OCI-LY7 (cell line): ENCODE results near the gene FGGY. TPM values are rescaled to one million over a fixed set of nuclear protein-coding genes. Genes with fewer than 3 reads are reported as not detected.

ENCODE experiments used
- BruUV-seq: library from RNA; stranded (reverse); fragments of 400-500 nt; replicated peaks from 2 replicates; lab custom pipeline; 2021; lab: Mats Ljungman, UMichigan
- CTCF ChIA-PET: fragments of 300-600 bp; sonication (Branson Sonifier 250); formaldehyde crosslinking; loops from one replicate; lab custom pipeline; 2022; ENCODE audit warnings: antibody characterized with exemption; ENCODE audit not compliant: unreplicated experiment; lab: Charles Lee
- POLR2A ChIA-PET: fragments of 300-600 bp; sonication (Branson Sonifier 250); formaldehyde crosslinking; loops from one replicate; lab custom pipeline; 2022; ENCODE audit warnings: antibody characterized with exemption; lab: Charles Lee
- DNase-seq: peaks from one replicate; pipeline ENCODE4 v3.0.0-alpha.2; 2015; ENCODE audit warnings: low spot score
- H2AFZ ChIP-seq: fragments of 200-600 bp; sonication (generic), shearing (Covaris generic); 2 replicates; pipeline ENCODE4 v1.6.1; 2014; ENCODE audit warnings: mild to moderate bottlenecking, antibody characterized with exemption, low read length, moderate library complexity
- H3K27ac ChIP-seq: fragments of 200-600 bp; sonication (generic); 2 replicates; pipeline ENCODE4 v1.5.1; 2014; ENCODE audit warnings: mixed run types, low read depth, mild to moderate bottlenecking, moderate library complexity, low read length, inconsistent platforms; ENCODE audit not compliant: poor library complexity, severe bottlenecking
- H3K36me3 ChIP-seq: fragments of 200-600 bp; sonication (generic); 2 replicates; pipeline ENCODE4 v1.6.1; 2014; ENCODE audit warnings: mild to moderate bottlenecking, antibody characterized with exemption, low read length, moderate library complexity, mixed read lengths; ENCODE audit not compliant: insufficient read depth
- H3K4me1 ChIP-seq: fragments of 200-600 bp; sonication (generic); 2 replicates; pipeline ENCODE4 v1.5.1; 2014; ENCODE audit warnings: mild to moderate bottlenecking, low read length; ENCODE audit not compliant: insufficient read depth, poor library complexity, severe bottlenecking
- H3K4me2 ChIP-seq: fragments of 200-600 bp; sonication (generic); 2 replicates; pipeline ENCODE4 v1.6.1; 2014; ENCODE audit warnings: mild to moderate bottlenecking, low read length
- H3K4me3 ChIP-seq: fragments of 200-600 bp; sonication (generic); 2 replicates; pipeline ENCODE4 v1.5.1; 2014; ENCODE audit warnings: mild to moderate bottlenecking, low read depth, low read length; ENCODE audit not compliant: poor library complexity, severe bottlenecking
- H3K79me2 ChIP-seq: fragments of 200-600 bp; sonication (generic); 2 replicates; pipeline ENCODE4 v1.6.1; 2016; ENCODE audit warnings: low read depth, mild to moderate bottlenecking, low read length, moderate library complexity, mixed read lengths; ENCODE audit not compliant: insufficient read depth
- H3K9me2 ChIP-seq: fragments of 200-600 bp; sonication (generic); 2 replicates; pipeline ENCODE4 v1.6.1; 2016; ENCODE audit warnings: mild to moderate bottlenecking, low read length, mixed read lengths; ENCODE audit not compliant: insufficient read depth
- H3K9me3 ChIP-seq: fragments of 200-600 bp; sonication (generic); 2 replicates; pipeline ENCODE4 v1.6.1; 2014; ENCODE audit warnings: mild to moderate bottlenecking, mixed run types, low read length, mixed read lengths
- H4K20me1 ChIP-seq: fragments of 200-600 bp; sonication (generic); 2 replicates; pipeline ENCODE4 v1.6.1; 2014; ENCODE audit warnings: mild to moderate bottlenecking, antibody characterized with exemption, low read length, moderate library complexity, mixed read lengths; ENCODE audit not compliant: insufficient read depth
- EZH2phosphoT487 ChIP-seq: fragments of 200-600 bp; sonication (generic); IDR thresholded peaks from 2 replicates; pipeline ENCODE4 v1.6.1; 2018; ENCODE audit warnings: low read depth, borderline replicate concordance, mild to moderate bottlenecking, mixed run types, antibody characterized with exemption, low read length, moderate library complexity, mixed read lengths
- intact Hi-C: fragments of 100-400 bp; cut with micrococcal nuclease; formaldehyde crosslinking; loops from one replicate; pipeline ENCODE4 v1.10.0; 2022; ENCODE audit not compliant: unreplicated experiment
- microRNA-seq: library from miRNA; unstranded; fragments of <30 nt; microRNA quantifications from one replicate; pipeline ENCODE4 v1.2.0, GENCODE V29; 2022; ENCODE audit warnings: borderline replicate concordance
- small RNA-seq: library from RNA; depleted of rRNA; stranded (forward); fragments of <200 nt; gene quantifications from one replicate; pipeline ENCODE3, GENCODE V24; 2014
- total RNA-seq, 2 experiments: library from RNA; depleted of rRNA in 1 of 2; stranded (reverse); fragments of >200 nt in 1 of 2; shearing (Covaris generic) in 1 of 2; gene quantifications; 2 replicates each; pipeline ENCODE4 v1.2.3, GENCODE V29; 2014 to 2022
- TF ChIP-seq, protein P1 (sequence below): fragments of 200-600 bp; sonication (generic); conservative IDR thresholded peaks from 2 replicates; pipeline ENCODE4 v1.5.1; 2014; ENCODE audit warnings: mild to moderate bottlenecking, antibody characterized with exemption, low read length, moderate library complexity, mixed read lengths

Gene FGGY
- total RNA-seq, 2 experiments from 2014 or later, result 0.63 to 4.5 TPM

DNA sequence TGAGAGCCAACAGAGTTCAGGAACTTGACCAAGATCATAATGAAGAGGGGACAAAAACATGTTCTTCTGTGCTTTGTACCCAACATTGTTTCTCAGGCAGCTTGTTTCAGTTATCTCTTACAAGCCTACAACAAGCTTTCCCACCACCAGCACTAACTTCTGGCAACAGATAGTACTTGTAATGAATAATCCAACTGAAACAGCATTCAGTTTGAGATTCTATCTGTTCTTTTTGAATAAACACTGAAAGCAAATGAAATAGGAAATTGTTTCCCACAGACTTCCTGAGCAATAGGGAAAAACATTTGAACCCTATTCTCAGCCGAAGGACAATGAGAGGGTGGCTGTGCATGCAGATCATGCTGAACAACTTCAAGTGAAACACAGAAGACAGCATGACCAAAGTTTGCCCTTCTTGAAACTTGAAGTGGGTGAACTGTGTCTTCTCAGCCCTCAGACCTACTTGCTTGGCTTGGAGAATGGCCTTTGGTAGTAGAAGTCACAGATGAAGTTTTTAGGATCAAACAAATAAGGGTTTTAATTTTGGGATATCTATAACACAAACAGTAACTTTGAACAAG is 506.7 kb downstream of the FGGY start:
- Histone ChIP-seq H3K4me1 (no peaks in the 10 kb centered on the region), H3K4me3 (no peak overlapping the region), H3K4me2 (no peak overlapping the region), H3K79me2 (no peaks in the 10 kb centered on the region), H2AFZ (no peak overlapping the region), H3K9me3 (no peaks in the 10 kb centered on the region), H3K36me3 (no peaks in the 10 kb centered on the region), H4K20me1 (no peaks in the 10 kb centered on the region), H3K9me2 (no peaks in the 10 kb centered on the region), H3K27ac (no peak overlapping the region)
- BruUV-seq, result no TSS peak
- CTCF ChIA-PET, result no interaction called here
- intact Hi-C loops, result no loop called here
- POLR2A ChIA-PET, result no interaction called here
- no peak for DNase-seq
- TF ChIP-seq, protein P1, sequence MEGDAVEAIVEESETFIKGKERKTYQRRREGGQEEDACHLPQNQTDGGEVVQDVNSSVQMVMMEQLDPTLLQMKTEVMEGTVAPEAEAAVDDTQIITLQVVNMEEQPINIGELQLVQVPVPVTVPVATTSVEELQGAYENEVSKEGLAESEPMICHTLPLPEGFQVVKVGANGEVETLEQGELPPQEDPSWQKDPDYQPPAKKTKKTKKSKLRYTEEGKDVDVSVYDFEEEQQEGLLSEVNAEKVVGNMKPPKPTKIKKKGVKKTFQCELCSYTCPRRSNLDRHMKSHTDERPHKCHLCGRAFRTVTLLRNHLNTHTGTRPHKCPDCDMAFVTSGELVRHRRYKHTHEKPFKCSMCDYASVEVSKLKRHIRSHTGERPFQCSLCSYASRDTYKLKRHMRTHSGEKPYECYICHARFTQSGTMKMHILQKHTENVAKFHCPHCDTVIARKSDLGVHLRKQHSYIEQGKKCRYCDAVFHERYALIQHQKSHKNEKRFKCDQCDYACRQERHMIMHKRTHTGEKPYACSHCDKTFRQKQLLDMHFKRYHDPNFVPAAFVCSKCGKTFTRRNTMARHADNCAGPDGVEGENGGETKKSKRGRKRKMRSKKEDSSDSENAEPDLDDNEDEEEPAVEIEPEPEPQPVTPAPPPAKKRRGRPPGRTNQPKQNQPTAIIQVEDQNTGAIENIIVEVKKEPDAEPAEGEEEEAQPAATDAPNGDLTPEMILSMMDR, result no peak
- no peak for TF ChIP-seq EZH2phosphoT487

DNA sequence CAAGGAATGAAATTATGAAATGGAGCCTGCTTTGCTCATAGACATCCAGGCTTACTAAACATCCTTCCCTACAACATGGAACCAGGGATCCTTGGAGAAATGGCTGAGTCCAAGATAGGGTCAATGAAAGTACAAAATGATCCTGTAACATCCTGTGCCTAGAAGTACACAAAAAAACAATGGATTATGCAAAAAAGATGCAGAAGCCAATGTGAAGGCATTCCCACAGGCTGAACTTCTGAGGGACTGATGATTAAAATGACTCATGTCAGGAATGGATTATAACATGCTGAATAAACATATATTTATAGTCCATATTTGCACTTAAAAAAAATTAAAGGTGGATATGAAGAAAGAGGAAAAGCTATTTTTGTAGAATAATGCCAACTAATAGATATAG is 507.4 kb downstream of the FGGY start:
- CTCF ChIA-PET, result no interaction called here
- TF ChIP-seq, protein P1, result no peak
- no peak for TF ChIP-seq EZH2phosphoT487
- DNase-seq, result no peak
- no peaks in the 10 kb centered on the region for H3K9me2 ChIP-seq
- BruUV-seq, result no TSS peak
- H3K4me3 ChIP-seq, result no peak overlapping the region
- H3K9me3 ChIP-seq, result no peaks in the 10 kb centered on the region
- intact Hi-C loops, result no loop called here
- H4K20me1 ChIP-seq, result no peaks in the 10 kb centered on the region
- no peak overlapping the region for H3K4me2 ChIP-seq
- H3K27ac ChIP-seq, result no peak overlapping the region
- POLR2A ChIA-PET, result interaction anchor here (0.6 kb wide), 1 partner anchor 64 kb away, joined by 3 read pairs; no protein-coding TSS in a partner anchor
- no peaks in the 10 kb centered on the region for H3K79me2 ChIP-seq
- no peak overlapping the region for H2AFZ ChIP-seq
- no peaks in the 10 kb centered on the region for H3K36me3 ChIP-seq
- H3K4me1 ChIP-seq, result no peaks in the 10 kb centered on the region

DNA sequence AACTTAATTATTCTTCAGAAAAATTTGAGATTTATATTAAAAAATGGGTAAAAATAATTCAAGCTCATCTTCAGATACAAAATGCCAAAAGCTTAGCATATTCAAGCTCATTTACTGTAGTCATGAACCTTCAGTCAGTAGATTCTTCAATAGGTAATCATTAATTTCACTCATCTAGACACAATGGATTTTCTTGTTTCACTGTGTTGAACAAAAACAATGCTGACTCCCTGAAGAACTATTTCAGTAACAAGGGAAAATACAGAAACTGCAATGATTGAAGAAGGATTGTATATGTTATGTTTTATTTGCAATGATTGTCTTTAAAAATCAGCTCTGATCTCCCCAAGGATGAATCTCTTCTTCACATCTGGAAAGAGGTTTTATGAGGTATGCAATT is 508.7 kb downstream of the FGGY start:
- H2AFZ ChIP-seq, result no peak overlapping the region
- ChIA-PET CTCF (no interaction called here), POLR2A (no interaction called here)
- DNase-seq, result no peak
- H3K4me3 ChIP-seq, result no peak overlapping the region
- H3K9me3 ChIP-seq, result no peaks in the 10 kb centered on the region
- H3K79me2 ChIP-seq, result no peaks in the 10 kb centered on the region
- H4K20me1 ChIP-seq, result no peaks in the 10 kb centered on the region
- BruUV-seq, result no TSS peak
- H3K4me2 ChIP-seq, result no peak overlapping the region
- no peaks in the 10 kb centered on the region for H3K9me2 ChIP-seq
- no peaks in the 10 kb centered on the region for H3K4me1 ChIP-seq
- TF ChIP-seq, protein P1, result no peak
- no peak for TF ChIP-seq EZH2phosphoT487
- intact Hi-C loops, result no loop called here
- no peak overlapping the region for H3K27ac ChIP-seq
- H3K36me3 ChIP-seq, result no peaks in the 10 kb centered on the region

Small RNA genes lying within 50 kb of the gene (microRNA-seq; reads per million reads assigned to microRNA genes)
- gene MIR4711, result not detected

Small RNA genes lying within 50 kb of the gene (small RNA-seq; reads per million reads assigned to genes)
- gene MIR4711, result not detected
